ENCODE measurements around the gene TMEM132D.
"Not testable (repeated sequence)": the region's sequence is repeated elsewhere in the genome, so short reads cannot be mapped to it uniquely, and the experiment has no call there.

Gene TMEM132D

GRCh38 chr12:129570796-129571400, 332.9 kb downstream of the TMEM132D start:
- no peak for FAIRE-seq

GRCh38 chr12:129566800-129567199, 337.0 kb downstream of the TMEM132D start:
- FAIRE-seq, result no peak

GRCh38 chr12:129564768-129565167, 339.1 kb downstream of the TMEM132D start:
- FAIRE-seq, result no peak

GRCh38 chr12:129563266-129563665, 340.6 kb downstream of the TMEM132D start:
- no peak for FAIRE-seq

- no peak for FAIRE-seq
These were observed 342.5 kb downstream of the TMEM132D start for GRCh38 chr12:129561304-129561703.

- FAIRE-seq, result no peak
These were observed 344.0 kb downstream of the TMEM132D start for GRCh38 chr12:129559776-129560175.

- FAIRE-seq, result no peak
These were observed 345.8 kb downstream of the TMEM132D start for GRCh38 chr12:129558036-129558435.

- FAIRE-seq, result no peak
These were observed 347.7 kb downstream of the TMEM132D start for GRCh38 chr12:129556082-129556481.

GRCh38 chr12:129552996-129553750, 350.7 kb downstream of the TMEM132D start:
- FAIRE-seq, result no peak

- no peak for FAIRE-seq
These were observed 352.4 kb downstream of the TMEM132D start for GRCh38 chr12:129551441-129551840.

GRCh38 chr12:129550353-129550752, 353.5 kb downstream of the TMEM132D start:
- FAIRE-seq, result no peak

- FAIRE-seq, result no peak
These were observed 354.2 kb downstream of the TMEM132D start for GRCh38 chr12:129549656-129550055.

GRCh38 chr12:129549020-129549419, 354.8 kb downstream of the TMEM132D start:
- not testable (repeated sequence) for FAIRE-seq

- FAIRE-seq, result no peak
These were observed 359.1 kb downstream of the TMEM132D start for GRCh38 chr12:129544716-129545115.

GRCh38 chr12:129540954-129541353, 362.9 kb downstream of the TMEM132D start:
- FAIRE-seq, result no peak

- no peak for FAIRE-seq
These were observed 363.6 kb downstream of the TMEM132D start for GRCh38 chr12:129540249-129540648.

- not testable (repeated sequence) for FAIRE-seq
These were observed 365.0 kb downstream of the TMEM132D start for GRCh38 chr12:129538724-129539335.

- FAIRE-seq, result no peak
These were observed 365.7 kb downstream of the TMEM132D start for GRCh38 chr12:129538137-129538536.

- FAIRE-seq, result no peak
These were observed 368.7 kb downstream of the TMEM132D start for GRCh38 chr12:129534966-129535750.

GRCh38 chr12:129532707-129533499, 370.9 kb downstream of the TMEM132D start:
- no peak for FAIRE-seq

GRCh38 chr12:129532082-129532481, 371.7 kb downstream of the TMEM132D start:
- no peak for FAIRE-seq

GRCh38 chr12:129530984-129531383, 372.8 kb downstream of the TMEM132D start:
- FAIRE-seq, result no peak
